Neuron (in vitro differentiated cells): ENCODE data around the gene RTN1.

Experiments
- H2AFZ ChIP-seq: one replicate; pipeline ENCODE4 v1.6.1; 2013; ENCODE audit warnings: low read depth, mild to moderate bottlenecking, inconsistent platforms, low read length, moderate library complexity
- H3K27me3 ChIP-seq: one replicate; pipeline ENCODE4 v1.6.1; 2013; ENCODE audit warnings: low read length; ENCODE audit not compliant: insufficient read depth
- H3K36me3 ChIP-seq: one replicate; pipeline ENCODE4 v1.6.1; 2013; ENCODE audit warnings: low read length; ENCODE audit not compliant: insufficient read depth
- H3K4me1 ChIP-seq: one replicate; pipeline ENCODE4 v1.6.1; 2013; ENCODE audit warnings: low read length; ENCODE audit not compliant: insufficient read depth
- H3K4me3 ChIP-seq: 2 replicates; pipeline ENCODE4 v1.5.1; 2013; ENCODE audit warnings: mild to moderate bottlenecking, low read length, moderate library complexity
- H3K9me3 ChIP-seq: one replicate; pipeline ENCODE4 v1.6.1; 2013; ENCODE audit warnings: low read length

The RTN1 gene

GRCh38 chr14:59704054-59704645 is 166.4 kb downstream of the RTN1 start:
- Histone ChIP-seq H3K36me3 (no peaks in the 10 kb centered on the region), H3K4me3 (no peak overlapping the region), H2AFZ (no peak overlapping the region), H3K4me1 (no peaks in the 10 kb centered on the region), H3K9me3 (no peaks in the 10 kb centered on the region), H3K27me3 (no peaks in the 10 kb centered on the region)

DNA sequence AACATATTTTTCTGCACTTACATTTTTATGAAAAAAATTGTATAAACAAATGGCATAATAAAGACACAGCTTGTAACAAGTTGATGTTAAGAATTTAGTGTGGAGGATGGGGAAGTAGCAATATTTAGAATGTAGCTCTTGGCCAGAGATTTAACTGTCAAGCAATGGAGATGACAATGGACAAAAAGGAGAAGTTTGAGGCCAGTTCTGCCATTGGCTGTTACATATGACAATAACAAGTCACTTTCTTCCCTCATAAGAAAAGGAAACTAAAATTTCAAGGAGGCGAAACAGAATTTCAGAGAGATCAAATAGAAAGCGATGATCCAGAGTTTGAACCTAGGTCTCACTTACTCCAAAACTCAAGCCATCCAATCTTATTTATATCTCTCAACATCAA is 171.1 kb downstream of the RTN1 start:
- H2AFZ ChIP-seq: no peak overlapping the region
- H3K4me1 ChIP-seq: no peaks in the 10 kb centered on the region
- no peaks in the 10 kb centered on the region for H3K36me3 ChIP-seq
- no peaks in the 10 kb centered on the region for H3K27me3 ChIP-seq
- no peak overlapping the region for H3K4me3 ChIP-seq
- no peaks in the 10 kb centered on the region for H3K9me3 ChIP-seq

DNA sequence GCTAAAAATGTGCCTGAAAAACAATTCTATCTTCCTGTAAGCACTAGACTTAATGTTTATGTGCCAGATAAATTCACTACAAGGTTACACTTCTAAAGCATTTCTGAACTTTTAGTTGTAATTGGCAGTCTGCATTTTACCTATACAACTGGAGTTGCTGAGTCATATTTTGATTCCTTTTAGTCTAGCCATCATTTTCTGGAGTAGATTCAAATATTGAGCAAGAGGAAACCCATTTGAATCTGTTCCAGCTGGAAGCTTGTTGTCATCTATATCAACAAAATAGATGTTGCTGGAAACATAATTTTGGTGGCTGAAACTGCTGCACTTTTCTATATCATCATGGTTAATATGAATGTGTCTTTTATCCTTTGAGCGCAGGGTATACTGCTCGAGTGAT is 171.8 kb downstream of the RTN1 start:
- no peaks in the 10 kb centered on the region for H3K36me3 ChIP-seq
- no peak overlapping the region for H3K4me3 ChIP-seq
- H3K4me1 ChIP-seq: no peaks in the 10 kb centered on the region
- no peaks in the 10 kb centered on the region for H3K9me3 ChIP-seq
- H3K27me3 ChIP-seq: no peaks in the 10 kb centered on the region
- H2AFZ ChIP-seq: no peak overlapping the region

- no peaks in the 10 kb centered on the region for H3K9me3 ChIP-seq
- H3K4me1 ChIP-seq: no peaks in the 10 kb centered on the region
- H3K27me3 ChIP-seq: no peaks in the 10 kb centered on the region
- H3K36me3 ChIP-seq: no peaks in the 10 kb centered on the region
- H2AFZ ChIP-seq: no peak overlapping the region
- no peak overlapping the region for H3K4me3 ChIP-seq
These were observed 175.4 kb downstream of the RTN1 start for GRCh38 chr14:59695198-59695597.

DNA sequence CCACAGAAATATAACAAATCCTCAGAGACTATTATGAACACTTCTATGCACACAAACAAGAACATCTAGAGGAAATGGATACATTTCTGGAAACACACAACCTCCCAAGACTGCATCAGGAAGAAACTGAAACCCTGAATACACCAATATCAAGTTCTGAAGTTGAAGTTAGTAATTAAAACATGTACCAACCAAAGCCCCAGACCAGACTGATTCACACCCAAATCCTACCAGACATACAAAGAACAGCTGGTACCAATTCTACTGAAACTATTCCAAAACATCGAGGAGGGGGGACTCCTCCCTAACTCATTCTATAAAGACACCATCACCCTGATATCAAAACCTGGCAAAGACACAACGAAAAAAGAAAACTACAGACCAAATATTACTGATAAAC is 179.3 kb downstream of the RTN1 start:
- Histone ChIP-seq H3K27me3 (no peaks in the 10 kb centered on the region), H3K4me1 (no peaks in the 10 kb centered on the region), H3K36me3 (no peaks in the 10 kb centered on the region), H3K4me3 (no peak overlapping the region), H2AFZ (no peak overlapping the region), H3K9me3 (no peaks in the 10 kb centered on the region)

- Histone ChIP-seq H3K36me3 (no peaks in the 10 kb centered on the region), H3K4me3 (no peak overlapping the region), H3K27me3 (no peaks in the 10 kb centered on the region), H2AFZ (no peak overlapping the region), H3K9me3 (no peaks in the 10 kb centered on the region), H3K4me1 (no peaks in the 10 kb centered on the region)
These were observed 180.2 kb downstream of the RTN1 start for GRCh38 chr14:59690426-59690825.

- Histone ChIP-seq H3K9me3 (no peaks in the 10 kb centered on the region), H2AFZ (no peak overlapping the region), H3K4me1 (no peaks in the 10 kb centered on the region), H3K27me3 (no peaks in the 10 kb centered on the region), H3K4me3 (no peak overlapping the region), H3K36me3 (no peaks in the 10 kb centered on the region)
These were observed 182.1 kb downstream of the RTN1 start for GRCh38 chr14:59688224-59689170.

DNA sequence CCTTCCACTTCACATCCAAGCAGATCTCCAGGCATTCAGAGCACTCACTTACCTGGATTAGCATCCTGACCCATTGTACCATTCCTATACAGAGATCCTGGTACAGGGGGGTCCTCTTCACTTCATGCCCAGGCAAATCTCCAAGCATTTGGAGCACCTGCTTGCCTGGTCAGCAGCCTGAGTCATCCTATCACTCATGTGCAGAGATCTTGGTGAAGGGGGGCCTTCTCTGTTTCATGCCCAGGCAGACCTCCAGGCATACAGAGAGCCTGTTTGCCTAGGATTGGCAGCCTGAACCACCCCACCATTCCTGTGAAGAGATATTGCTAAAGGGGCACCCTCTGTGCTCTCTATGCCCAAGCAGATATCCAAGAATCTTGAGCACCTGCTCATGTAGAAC is 182.9 kb downstream of the RTN1 start:
- Histone ChIP-seq H3K4me1 (no peaks in the 10 kb centered on the region), H3K36me3 (no peaks in the 10 kb centered on the region), H3K9me3 (no peaks in the 10 kb centered on the region), H3K4me3 (no peak overlapping the region), H2AFZ (no peak overlapping the region), H3K27me3 (no peaks in the 10 kb centered on the region)

- Histone ChIP-seq H2AFZ (no peak overlapping the region), H3K36me3 (no peaks in the 10 kb centered on the region), H3K27me3 (no peaks in the 10 kb centered on the region), H3K9me3 (no peaks in the 10 kb centered on the region), H3K4me3 (no peak overlapping the region), H3K4me1 (peaks cover 15% of the 10 kb centered on the region)
These were observed 190.7 kb downstream of the RTN1 start for GRCh38 chr14:59679872-59680271.

- H3K4me1 ChIP-seq: peaks cover 15% of the 10 kb centered on the region
- H3K27me3 ChIP-seq: no peaks in the 10 kb centered on the region
- no peak overlapping the region for H2AFZ ChIP-seq
- no peaks in the 10 kb centered on the region for H3K36me3 ChIP-seq
- no peaks in the 10 kb centered on the region for H3K9me3 ChIP-seq
- no peak overlapping the region for H3K4me3 ChIP-seq
These were observed 192.2 kb downstream of the RTN1 start for GRCh38 chr14:59678352-59678751.

DNA sequence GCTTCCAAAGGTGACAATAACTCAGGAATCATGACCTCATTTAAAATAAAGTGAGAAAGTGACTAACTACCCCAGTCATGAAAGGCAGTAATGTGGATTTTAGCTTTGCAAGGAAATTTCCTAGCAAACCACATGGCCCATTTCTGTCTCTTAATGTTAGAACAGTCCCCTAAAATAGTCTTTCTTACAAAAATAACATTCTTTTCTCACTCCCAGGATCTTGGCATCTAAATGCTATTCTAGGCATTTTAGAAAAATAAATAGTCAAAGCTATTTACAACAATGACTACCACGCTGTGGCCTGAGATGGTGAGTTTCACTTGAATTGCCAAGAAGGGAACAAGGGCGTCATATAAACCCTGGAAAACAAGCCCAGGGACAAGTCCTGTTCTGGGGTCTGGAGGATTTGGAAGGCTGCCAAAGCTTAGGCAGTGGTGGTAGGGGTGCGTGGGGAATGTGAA is 192.8 kb downstream of the RTN1 start:
- Histone ChIP-seq H3K27me3 (no peaks in the 10 kb centered on the region), H3K9me3 (no peaks in the 10 kb centered on the region), H3K4me3 (no peak overlapping the region), H3K36me3 (no peaks in the 10 kb centered on the region), H2AFZ (no peak overlapping the region), H3K4me1 (peaks cover 15% of the 10 kb centered on the region)

- no peak overlapping the region for H2AFZ ChIP-seq
- no peak overlapping the region for H3K4me3 ChIP-seq
- H3K36me3 ChIP-seq: no peaks in the 10 kb centered on the region
- no peaks in the 10 kb centered on the region for H3K9me3 ChIP-seq
- H3K4me1 ChIP-seq: peaks cover 14% of the 10 kb centered on the region
- H3K27me3 ChIP-seq: no peaks in the 10 kb centered on the region
These were observed 195.2 kb downstream of the RTN1 start for GRCh38 chr14:59675394-59675793.

DNA sequence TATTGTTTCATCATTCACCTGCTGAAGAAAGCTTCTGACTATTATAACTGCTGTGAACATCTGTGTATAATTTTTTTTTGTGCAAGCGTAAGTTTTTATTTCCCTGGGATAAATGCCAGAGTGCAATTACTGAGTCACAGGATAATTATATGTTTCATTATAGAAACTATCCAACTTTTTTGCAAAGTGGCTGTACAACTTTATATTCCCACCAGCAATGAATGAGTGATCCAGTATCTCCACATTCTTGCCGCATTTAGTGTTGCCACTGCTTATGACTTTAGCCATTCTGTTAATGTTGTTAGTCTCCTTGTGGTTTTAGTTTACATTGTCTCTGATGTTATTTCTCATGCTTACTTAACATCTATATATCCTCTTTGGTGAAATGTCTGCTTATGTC is 205.8 kb downstream of the RTN1 start:
- no peaks in the 10 kb centered on the region for H3K27me3 ChIP-seq
- H2AFZ ChIP-seq: no peak overlapping the region
- no peaks in the 10 kb centered on the region for H3K4me1 ChIP-seq
- no peak overlapping the region for H3K4me3 ChIP-seq
- no peaks in the 10 kb centered on the region for H3K36me3 ChIP-seq
- no peaks in the 10 kb centered on the region for H3K9me3 ChIP-seq
